Mammary epithelial cell (primary cell): ENCODE measurements around the gene RHEBL1.
A peak's percentile ranks its signal among the peaks of the same experiment; 100 is the strongest.

Experiments
- CTCF ChIP-seq, 2 donors: IDR thresholded peaks in 1 of 2; conservative IDR thresholded peaks in 1 of 2; 2 replicates each; pipeline ENCODE4 v1.5.1; 2011 to 2012; ENCODE audit warnings: inconsistent platforms in 2 of 2, low read length in 2 of 2, mild to moderate bottlenecking in 2 of 2, control low read depth in 1 of 2, low read depth in 1 of 2; ENCODE audit not compliant: insufficient read depth in 1 of 2; ENCODE audit errors: extremely low read depth in 1 of 2
- EZH2 ChIP-seq: IDR thresholded peaks from 2 replicates; pipeline ENCODE4 v1.6.1; 2012; ENCODE audit warnings: low read length, inconsistent platforms, borderline replicate concordance

GRCh38 chr12:49088150-49088931 lies 18.6 kb upstream of the RHEBL1 start:
- TF ChIP-seq CTCF (conservative IDR thresholded peaks at IDR 0.05 in 1 of 2, IDR thresholded peaks at IDR 0.05 in 1 of 2; ENCODE audit: extremely low read depth in 1 of 2, insufficient read depth in 1 of 2, low read depth in 1 of 2, low read length in 2 of 2) (peak; percentile 88 to 90), EZH2 (no peak)
